HEK293T (cell line): ENCODE measurements around the gene CACNG5.

Experiments used
- CTCF ChIA-PET: fragments of 350-600 bp; formaldehyde crosslinking; extraction: SDS; loops from one replicate; lab custom pipeline; 2021; ENCODE audit warnings: antibody characterized with exemption, inconsistent platforms; lab: Yijun Ruan, JAX
- POLR2A ChIA-PET: fragments of 350-600 bp; formaldehyde crosslinking; extraction: SDS; loops from one replicate; lab custom pipeline; 2020; ENCODE audit warnings: antibody characterized with exemption, inconsistent platforms; lab: Yijun Ruan, JAX
- DNase-seq: peaks from one replicate; pipeline ENCODE4 v3.0.0; 2012; ENCODE audit warnings: mixed read lengths; ENCODE audit errors: extremely low spot score
- ARNT ChIP-seq: fragments of 450-650 bp; IDR thresholded peaks from 2 replicates; pipeline ENCODE4 v1.6.1; 2017; ENCODE audit warnings: mild to moderate bottlenecking
- BHLHE40 ChIP-seq: fragments of 450-650 bp; IDR thresholded peaks from 2 replicates; pipeline ENCODE4 v1.6.1; 2016; ENCODE audit warnings: mild to moderate bottlenecking, moderate library complexity, borderline replicate concordance
- CTBP1 ChIP-seq: fragments of 450-650 bp; IDR thresholded peaks from 2 replicates; pipeline ENCODE4 v1.6.1; 2016; ENCODE audit warnings: borderline replicate concordance
- ELF4 ChIP-seq: fragments of 450-650 bp; IDR thresholded peaks from 2 replicates; pipeline ENCODE4 v1.6.1; 2017; ENCODE audit warnings: antibody characterized with exemption
- FOXA1 ChIP-seq: fragments of 450-650 bp; IDR thresholded peaks from 2 replicates; pipeline ENCODE4 v1.6.1; 2016; ENCODE audit warnings: mild to moderate bottlenecking
- FOXK2 ChIP-seq: fragments of 450-650 bp; IDR thresholded peaks from 2 replicates; pipeline ENCODE4 v1.6.1; 2016; ENCODE audit warnings: mild to moderate bottlenecking
- FOXM1 ChIP-seq: fragments of 450-650 bp; IDR thresholded peaks from 2 replicates; pipeline ENCODE4 v1.6.1; 2017; ENCODE audit warnings: mild to moderate bottlenecking, borderline replicate concordance
- HDGF ChIP-seq: fragments of 450-650 bp; IDR thresholded peaks from 2 replicates; pipeline ENCODE4 v1.6.1; 2017; ENCODE audit warnings: antibody characterized with exemption, borderline replicate concordance
- L3MBTL2 ChIP-seq: fragments of 450-650 bp; conservative IDR thresholded peaks from 2 replicates; pipeline ENCODE4 v1.6.1; 2016; ENCODE audit warnings: mild to moderate bottlenecking
- LEF1 ChIP-seq: fragments of 450-650 bp; IDR thresholded peaks from 2 replicates; pipeline ENCODE4 v1.6.1; 2017; ENCODE audit warnings: mild to moderate bottlenecking, borderline replicate concordance
- NFRKB ChIP-seq: fragments of 450-650 bp; IDR thresholded peaks from 2 replicates; pipeline ENCODE4 v1.6.1; 2016; ENCODE audit warnings: mild to moderate bottlenecking, moderate library complexity
- PKNOX1 ChIP-seq: fragments of 450-650 bp; IDR thresholded peaks from 2 replicates; pipeline ENCODE4 v1.6.1; 2016
- SP1 ChIP-seq: fragments of 450-650 bp; IDR thresholded peaks from 2 replicates; pipeline ENCODE4 v1.6.1; 2017
- SUZ12 ChIP-seq: fragments of 450-650 bp; IDR thresholded peaks from 2 replicates; pipeline ENCODE4 v1.6.1; 2016; ENCODE audit warnings: mild to moderate bottlenecking
- TARDBP ChIP-seq: fragments of 450-650 bp; IDR thresholded peaks from 2 replicates; pipeline ENCODE4 v1.6.1; 2016
- ZNF384 ChIP-seq: fragments of 450-650 bp; IDR thresholded peaks from 2 replicates; pipeline ENCODE4 v1.6.1; 2016

CACNG5 gene

GRCh38 chr17:66836063-66837005 is 1.4 kb downstream of the CACNG5 start:
- CTCF ChIA-PET = no interaction called here

GRCh38 chr17:66837226-66837625 is 2.3 kb downstream of the CACNG5 start:
- POLR2A ChIA-PET = no interaction called here
- CTCF ChIA-PET = no interaction called here
- no peak for DNase-seq
- TF ChIP-seq L3MBTL2 (no peak), ARNT (no peak), SP1 (no peak), LEF1 (no peak), BHLHE40 (no peak), FOXA1 (no peak), TARDBP (no peak), ZNF384 (no peak), FOXK2 (no peak), NFRKB (no peak), ELF4 (no peak), PKNOX1 (no peak), FOXM1 (no peak), HDGF (no peak)

More at GRCh38 chr17:66836063-66837005, 1.4 kb downstream of the CACNG5 start:
- POLR2A ChIA-PET = no interaction called here
- DNase-seq = no peak
- TF ChIP-seq PKNOX1 (no peak), ELF4 (no peak), HDGF (no peak), ARNT (no peak), CTBP1 (no peak), FOXA1 (no peak), FOXK2 (no peak), ZNF384 (no peak), SP1 (no peak), FOXM1 (no peak), LEF1 (no peak)

- ChIA-PET POLR2A (no interaction called here), CTCF (no interaction called here)
- no peak for DNase-seq
- TF ChIP-seq LEF1 (no peak), NFRKB (no peak), HDGF (no peak)
Observed at GRCh38 chr17:66837885-66838665, 3.2 kb downstream of the CACNG5 start.

GRCh38 chr17:66839616-66840015 is 4.7 kb downstream of the CACNG5 start:
- ChIA-PET CTCF (no interaction called here), POLR2A (no interaction called here)
- no peak for TF ChIP-seq L3MBTL2
- TF ChIP-seq ELF4 = no peak
- no peak for TF ChIP-seq LEF1
- no peak for TF ChIP-seq SP1
- TF ChIP-seq FOXK2 = no peak
- TF ChIP-seq ZNF384 = no peak
- TF ChIP-seq BHLHE40 = no peak
- no peak for TF ChIP-seq FOXM1
- no peak for TF ChIP-seq CTBP1
- no peak for TF ChIP-seq PKNOX1
- TF ChIP-seq HDGF = no peak
- TF ChIP-seq ARNT = no peak
- no peak for TF ChIP-seq SUZ12
- no peak for DNase-seq

GRCh38 chr17:66840061-66840460 is 5.1 kb downstream of the CACNG5 start:
- CTCF ChIA-PET = no interaction called here
- DNase-seq = no peak
- POLR2A ChIA-PET = no interaction called here
- TF ChIP-seq NFRKB (no peak), ARNT (no peak), FOXA1 (no peak), PKNOX1 (no peak), LEF1 (no peak), HDGF (no peak), BHLHE40 (no peak), CTBP1 (no peak), SUZ12 (no peak), L3MBTL2 (no peak), ELF4 (no peak), FOXM1 (no peak), TARDBP (no peak), ZNF384 (no peak), FOXK2 (no peak), SP1 (no peak)
